ENCODE measurements around the gene VSTM5.

Gene VSTM5

DNA sequence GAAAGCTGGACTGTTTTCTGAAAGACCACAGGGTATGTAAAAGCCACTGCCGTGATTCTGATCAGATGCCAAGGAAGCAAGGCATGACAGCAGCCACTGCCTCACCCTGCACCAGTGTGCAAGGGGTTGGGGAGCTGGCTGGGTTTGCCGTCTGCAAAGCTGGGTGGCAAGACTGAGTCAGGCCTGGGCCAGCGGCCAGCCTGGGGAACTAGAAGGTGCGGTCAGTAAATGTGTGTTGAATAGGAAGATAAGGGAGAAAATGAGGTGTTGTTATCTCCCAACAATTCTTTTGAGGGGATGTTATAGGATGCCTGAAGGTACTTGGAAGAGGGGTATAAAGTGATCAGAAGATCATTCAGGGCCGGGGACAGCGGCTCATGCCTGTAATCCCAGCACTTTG, 8.0 kb downstream of the VSTM5 start:
- no peak for DNase-seq (ENCODE audit: low spot score)

DNA sequence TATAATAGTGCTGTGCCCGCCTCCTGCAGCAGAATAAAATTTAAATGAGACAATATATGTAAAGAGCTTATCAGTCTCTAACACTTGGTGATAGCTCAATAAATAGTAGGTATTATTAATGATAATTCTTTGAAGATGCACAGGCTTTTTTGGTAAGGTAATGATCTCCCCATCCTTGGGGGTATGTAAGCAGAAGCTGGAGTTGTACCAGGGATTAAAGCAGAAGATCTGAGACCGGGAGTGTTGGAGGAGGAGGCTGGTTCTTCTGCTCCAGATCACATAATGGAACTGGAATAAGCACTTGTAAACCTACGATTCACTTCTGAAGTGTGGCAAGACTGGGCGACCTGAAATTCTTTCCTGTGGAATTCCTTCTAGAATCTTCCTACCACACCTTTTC, 8.4 kb downstream of the VSTM5 start:
- DNase-seq (ENCODE audit: low spot score): no peak

DNA sequence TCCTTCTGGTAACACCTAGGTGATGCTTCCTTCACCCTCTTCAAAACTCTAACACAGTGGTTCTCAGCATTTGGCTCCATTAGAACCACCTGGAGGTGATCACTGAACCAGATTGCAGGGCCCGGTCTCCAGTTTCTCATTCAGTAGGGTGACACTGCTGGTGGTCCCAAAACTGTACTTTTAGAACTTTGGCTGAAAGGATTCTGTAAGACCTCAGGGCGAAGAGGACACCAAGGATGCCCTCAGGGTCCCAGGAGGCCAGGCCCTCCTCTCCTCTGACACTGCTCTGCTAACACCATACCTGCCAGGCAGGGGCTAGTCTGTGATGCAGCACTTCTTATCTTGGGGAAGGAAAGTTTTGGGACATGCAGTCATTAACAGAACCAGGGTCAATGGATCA, 9.0 kb downstream of the VSTM5 start:
- DNase-seq (ENCODE audit: low spot score): no peak

DNA sequence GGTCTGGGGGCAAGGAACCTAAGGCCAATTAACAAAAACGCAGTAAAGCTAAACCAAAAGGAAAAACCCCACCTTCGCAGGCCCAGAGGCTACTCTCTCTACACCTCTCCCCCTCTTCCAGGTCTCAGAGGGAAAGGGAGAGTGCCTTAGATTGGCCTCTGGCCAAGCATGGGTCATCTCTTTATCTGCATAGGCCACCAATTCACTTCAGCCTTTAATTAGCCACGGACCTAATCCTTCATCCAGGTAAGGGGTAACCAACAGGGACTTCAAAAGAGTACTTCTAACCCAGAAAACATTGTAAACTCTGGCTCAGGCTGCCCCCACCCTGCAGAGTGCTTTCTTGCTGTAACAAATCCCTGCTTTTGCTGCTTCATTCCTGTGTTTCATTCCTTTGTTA, 9.4 kb downstream of the VSTM5 start:
- DNase-seq (ENCODE audit: low spot score): no peak

DNA sequence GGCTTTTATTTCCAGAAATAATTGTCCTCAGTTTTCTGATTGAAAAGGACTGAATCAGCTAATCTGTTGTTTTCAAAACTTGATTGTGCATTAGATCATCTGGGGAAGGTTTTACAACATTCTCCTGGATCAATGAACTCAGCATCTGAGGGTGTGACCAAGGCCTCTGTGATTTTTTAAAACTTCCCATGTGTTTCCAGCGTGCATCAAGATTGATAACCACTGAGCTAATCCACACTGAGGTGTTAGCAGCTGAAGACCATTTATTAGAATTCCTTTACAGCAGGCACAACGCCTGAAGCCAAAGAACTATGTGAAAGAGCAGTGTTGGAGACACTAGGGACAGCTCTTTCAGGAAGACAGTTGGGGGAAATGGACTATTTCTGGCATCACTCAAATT, 10.2 kb downstream of the VSTM5 start:
- DNase-seq (ENCODE audit: low spot score): no peak

DNA sequence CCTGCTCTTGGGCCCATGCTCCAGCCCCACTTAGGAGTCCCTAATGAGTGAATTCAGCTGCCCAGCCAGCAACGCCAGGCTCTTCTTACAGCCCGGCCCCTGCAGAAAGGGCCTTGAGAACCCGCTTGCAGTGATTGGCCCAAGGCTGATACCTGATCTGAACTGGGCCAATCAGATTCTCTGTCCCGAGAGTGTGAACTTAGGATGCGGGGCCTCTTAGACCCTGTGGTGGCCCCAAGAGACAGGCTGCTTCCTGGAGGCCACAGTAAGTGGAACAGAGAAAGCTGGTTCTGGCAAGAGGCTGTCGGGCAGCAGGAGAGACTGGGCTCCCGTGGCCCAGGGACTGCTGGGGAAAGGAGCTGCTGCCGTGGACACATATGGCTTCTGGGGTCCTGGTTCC, 11.5 kb downstream of the VSTM5 start:
- DNase-seq (ENCODE audit: low spot score): no peak

DNA sequence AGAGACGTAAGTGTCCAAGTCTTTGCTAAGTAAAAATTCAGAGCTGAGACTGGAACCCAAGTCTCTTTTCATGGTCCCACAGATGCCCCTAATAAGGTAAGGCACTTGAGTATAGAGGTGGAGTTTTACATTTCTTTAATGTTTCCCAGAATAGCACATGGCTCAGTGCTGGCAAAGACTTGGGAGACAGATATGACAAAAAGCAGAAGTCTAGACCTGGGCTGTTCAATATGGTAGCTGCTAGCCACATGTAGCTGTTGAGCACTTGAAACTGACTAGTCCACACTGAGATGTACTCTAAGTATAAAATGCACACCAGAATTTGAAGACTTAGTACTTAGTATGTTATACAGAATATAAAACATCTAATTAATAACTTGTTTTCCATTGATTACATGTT, 17.6 kb downstream of the VSTM5 start:
- no peak for DNase-seq (ENCODE audit: low spot score)

DNA sequence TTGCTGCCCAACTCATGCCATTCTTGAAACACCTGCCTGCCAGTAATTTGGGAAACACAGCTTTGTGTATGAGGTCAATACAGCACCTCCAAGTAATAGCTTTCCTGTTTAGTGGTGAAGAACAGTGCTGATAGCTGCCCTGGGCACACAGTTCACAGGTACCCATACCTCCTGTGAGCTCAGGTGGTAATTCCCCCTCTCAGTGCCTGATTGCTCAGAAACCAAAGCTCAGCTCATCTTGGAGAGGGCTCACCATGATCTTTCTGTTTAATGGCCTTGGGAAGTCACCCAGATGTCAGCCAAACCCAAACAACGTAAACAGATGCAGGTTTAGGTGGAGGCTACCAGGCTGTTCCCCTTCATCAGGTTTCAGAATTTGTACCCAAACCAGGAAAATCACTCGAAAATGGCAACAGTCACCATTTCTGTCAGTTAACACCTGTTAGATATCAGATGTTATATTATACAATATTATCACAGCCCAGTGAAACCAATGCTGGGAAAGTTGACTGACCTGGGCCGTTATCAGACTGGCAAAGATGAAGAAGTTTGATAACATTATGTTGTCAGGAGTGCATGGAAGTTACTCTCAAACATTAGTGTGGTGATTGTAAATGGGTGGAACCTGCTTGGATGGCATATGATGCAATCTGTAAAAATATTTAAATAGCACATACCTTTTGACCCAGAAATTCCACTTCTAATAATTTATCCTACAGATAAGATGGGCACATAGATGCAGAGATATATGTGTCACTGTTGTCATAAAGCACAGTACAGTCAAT, 18.9 kb downstream of the VSTM5 start:
- no peak for DNase-seq (ENCODE audit: low spot score)

DNA sequence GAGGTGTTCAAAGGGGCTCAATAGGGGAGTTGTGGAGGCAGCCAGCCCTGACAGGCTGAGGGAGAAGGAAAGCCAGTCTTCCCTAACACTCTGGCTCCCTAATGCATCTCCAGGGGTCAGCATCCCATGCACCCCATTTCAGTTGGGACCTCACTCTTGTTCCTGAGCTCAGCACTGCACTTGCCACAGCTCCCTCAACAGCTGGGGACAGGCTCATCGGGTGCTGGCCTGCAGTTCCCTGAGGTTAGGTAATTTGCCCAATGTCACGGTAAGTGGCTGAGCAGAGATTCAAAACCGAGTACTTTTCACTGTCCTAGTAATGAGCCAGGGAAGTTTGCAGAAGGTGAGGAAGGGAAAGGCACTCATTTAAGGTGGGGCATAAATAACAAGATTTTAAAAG, 20.8 kb downstream of the VSTM5 start:
- no peak for DNase-seq (ENCODE audit: low spot score)

DNA sequence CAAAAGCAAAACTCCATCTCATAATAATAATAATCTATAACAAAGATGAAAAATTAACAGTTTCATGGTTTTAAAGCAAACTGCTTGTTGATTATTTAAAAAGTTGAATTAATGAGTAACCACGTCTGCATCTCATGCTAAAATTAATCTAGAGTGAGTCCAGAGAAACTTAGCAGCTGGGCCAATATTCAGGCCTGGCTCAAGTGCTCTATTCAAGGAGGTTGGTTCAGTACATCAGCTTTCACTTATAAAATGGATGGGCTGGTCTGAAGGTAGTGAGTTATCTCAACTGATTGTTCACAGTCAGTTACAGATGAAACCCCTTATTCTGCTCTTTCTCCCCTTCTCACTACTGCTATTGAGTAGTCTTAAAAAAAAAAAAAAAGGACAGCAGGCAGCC, 23.1 kb downstream of the VSTM5 start:
- DNase-seq (ENCODE audit: low spot score): no peak

DNA sequence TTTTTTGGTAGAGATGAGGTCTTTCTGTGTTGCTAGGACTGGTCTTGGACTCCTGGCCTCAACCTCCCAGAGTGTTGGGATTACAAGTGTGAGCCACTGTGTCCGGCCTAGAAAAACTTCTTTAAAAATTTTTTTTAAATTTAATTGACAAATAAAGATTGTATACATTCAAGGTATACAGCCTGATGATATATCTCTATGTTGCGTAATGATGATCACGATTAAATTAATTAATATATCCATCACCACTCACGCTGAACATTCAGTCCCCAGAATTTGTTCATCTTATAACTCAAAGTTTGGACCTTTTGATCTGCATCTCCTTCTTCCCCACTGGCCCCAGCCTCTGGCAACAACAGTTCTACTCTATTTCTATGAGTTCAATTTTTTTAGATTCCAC, 27.2 kb downstream of the VSTM5 start:
- DNase-seq (ENCODE audit: low spot score): no peak

DNA sequence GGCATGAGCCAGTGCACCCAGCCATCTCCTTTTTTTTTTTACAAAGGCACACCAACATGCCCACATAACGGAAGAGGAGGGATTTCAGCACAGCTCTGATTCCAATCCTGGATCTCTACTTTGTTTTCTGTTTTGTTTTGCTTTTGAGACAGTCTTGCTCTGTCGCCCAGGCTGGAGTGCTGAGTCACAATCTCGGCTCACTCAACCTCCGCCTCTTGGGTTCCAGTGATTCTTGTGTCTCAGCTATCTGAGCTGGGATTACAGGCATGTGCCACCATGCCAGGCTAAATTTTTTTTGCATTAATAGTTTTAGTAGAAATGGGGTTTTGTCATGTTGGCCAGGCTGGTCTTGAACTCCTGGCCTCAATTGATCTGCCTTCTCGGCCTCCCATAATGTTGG, 28.1 kb downstream of the VSTM5 start:
- DNase-seq (ENCODE audit: low spot score): no peak

DNA sequence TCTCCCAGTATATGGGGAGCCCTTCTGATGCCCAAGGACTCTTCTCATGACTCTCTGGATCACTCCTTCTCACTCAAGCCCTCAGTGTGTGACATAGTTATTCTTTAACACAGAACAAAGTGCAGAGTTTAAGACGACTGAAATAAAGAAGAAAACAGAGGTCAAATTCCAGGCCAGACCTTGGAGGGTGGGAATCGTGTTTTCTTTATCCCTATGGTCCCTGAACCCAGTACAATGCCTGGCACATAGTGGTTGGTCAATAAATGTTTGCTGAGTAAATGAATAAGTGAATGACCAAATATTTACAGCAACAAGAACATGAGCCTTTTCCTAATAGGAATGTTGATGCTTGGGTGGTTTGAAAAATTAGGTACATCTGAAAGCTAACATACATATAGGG, 28.8 kb downstream of the VSTM5 start:
- DNase-seq (ENCODE audit: low spot score): no peak

DNA sequence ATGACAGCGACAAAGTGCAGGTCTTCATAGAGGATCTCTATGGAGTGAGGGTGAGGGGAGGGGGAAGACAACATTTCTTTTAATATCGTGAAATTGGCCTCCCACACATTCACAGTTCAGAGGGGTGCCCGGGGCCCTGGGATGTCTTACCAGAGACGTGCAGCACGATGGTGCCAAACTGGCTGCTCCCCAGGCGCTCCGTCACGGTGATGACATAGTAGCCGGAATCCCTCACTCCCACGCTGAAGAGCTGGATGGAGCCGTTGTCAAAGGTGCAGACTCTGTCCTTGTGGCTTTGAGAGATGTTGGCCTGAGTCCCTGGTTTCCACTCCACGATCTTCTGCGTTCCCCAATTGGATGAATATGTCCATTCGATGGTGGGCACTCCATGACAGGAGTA, 29.6 kb downstream of the VSTM5 start:
- DNase-seq (ENCODE audit: low spot score): no peak

DNA sequence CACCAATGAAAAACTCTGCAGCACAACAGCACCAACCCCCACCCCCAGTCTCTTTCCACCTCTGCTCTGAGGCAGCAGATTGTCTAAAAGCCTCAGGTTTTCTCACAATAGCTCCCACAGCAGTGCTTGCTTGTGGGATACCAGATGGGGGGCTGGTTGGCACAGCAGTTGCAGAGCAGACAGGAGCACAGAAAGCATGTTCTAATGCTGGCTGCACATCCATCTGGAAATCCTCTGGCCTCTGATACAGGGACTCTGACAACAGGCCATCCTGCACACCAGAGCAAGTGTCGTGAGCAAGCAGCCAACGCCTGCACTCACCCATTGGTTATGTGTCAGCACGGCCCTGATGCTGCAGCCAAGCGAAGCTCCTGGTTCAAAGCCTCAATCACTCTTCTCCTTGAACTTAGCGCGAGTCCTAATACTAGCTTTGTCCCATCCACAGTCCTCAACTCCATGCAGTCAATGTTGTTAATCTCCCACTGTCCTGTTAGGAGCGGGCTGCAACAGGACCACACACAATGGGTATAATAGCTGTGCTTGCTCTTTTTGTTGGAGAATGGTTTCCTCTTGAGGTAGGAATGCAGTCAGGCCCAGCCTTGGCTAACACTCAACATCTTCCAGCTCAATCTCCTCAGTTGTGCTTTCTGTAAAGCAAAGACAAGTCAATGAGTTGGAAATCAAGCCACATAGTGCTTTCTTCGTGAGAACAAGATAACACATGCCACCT, 30.3 kb downstream of the VSTM5 start:
- peak; percentile 24 for DNase-seq (ENCODE audit: low spot score)

DNA sequence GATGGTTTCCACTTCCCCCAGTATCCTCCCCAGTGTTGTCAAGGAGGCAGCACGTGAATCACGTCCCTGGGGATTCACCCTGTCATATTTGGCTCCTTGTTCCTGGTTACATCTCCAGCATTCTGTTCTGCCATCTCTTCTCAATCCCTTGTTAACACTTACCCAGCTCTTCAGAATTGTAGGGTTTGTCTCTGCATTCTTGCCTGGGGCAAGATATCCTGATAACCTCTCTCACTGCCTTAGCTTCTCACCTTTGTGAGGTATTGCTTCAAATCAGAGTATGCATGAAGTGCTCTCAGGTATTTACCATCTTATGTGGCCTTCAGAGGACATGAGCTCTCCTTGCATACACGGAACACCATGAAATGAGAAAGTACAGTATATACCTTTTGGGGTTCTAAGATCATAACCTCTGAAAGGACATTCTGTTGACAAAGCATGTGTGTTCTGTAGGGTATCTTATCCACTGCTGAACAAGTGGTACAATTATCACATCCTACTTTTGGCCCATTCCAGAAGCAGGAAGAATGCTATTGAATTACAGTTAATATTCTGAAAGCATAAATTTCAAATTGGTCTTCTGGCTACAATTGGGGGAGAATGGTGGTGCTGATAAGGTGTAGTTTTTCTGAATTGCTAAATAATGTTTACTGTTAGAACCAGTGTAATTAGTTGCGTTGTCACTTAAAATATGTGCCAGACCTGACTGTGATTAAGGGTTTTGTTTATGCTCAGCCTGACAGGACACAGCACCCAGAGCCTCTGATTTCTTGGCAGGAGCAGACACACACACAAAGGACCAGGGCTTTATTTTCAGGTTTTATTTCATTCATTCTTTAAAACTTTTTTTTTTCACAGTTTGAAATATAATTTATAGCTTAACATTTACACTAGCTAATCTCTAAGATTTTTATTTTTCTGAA, 32.7 kb downstream of the VSTM5 start:
- DNase-seq (ENCODE audit: low spot score): no peak

DNA sequence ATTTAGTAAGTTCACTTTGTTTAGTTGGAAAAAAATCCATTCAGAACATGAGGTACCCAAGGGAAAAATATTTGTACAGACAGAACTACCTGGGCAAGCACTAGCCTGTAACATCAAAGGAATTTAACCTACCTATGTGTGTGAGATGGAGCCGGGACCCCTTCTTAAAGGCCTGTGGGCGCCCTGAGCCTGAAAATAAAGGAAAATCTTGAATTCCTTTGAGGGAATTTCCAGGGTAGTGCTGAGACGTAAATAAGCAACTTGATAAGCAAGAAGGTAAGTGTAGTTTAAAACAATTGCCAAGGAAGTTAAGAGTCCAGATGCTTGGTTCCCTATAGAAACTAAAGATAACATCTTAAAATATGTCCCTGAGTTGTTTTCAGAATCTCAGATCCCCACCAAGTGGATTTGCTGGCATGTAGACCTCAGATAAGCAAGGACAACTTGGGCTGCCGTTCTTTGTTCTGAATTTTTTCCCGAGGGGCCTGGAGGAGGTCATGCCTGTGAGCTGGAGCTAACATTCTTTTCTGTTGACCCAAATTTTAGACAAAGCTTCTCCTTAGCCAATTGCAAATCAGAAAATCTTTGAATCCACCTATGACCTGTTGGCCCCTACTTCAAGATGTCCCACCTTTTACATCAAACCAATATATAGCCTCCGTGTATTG, 35.3 kb downstream of the VSTM5 start:
- no peak for DNase-seq (ENCODE audit: low spot score)

DNA sequence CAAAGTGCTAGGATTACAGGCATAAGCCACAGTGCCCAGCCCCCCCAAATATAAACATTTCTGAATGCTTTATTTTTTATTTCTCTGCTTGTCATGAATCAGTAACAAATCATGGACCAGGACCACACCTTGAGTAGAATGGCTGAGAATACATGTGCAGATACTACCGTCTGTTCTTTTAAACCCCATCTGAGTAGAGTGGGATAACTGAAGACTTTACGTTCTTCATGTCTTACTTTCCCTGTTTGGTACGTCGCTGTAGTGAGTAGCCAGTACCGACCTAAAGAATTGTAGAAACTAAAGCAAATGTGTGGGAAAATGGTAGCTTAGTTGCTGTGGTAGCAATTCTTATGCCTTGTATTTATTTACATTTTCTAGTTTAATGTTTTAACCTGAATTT, 36.4 kb downstream of the VSTM5 start:
- no peak for DNase-seq (ENCODE audit: low spot score)

DNA sequence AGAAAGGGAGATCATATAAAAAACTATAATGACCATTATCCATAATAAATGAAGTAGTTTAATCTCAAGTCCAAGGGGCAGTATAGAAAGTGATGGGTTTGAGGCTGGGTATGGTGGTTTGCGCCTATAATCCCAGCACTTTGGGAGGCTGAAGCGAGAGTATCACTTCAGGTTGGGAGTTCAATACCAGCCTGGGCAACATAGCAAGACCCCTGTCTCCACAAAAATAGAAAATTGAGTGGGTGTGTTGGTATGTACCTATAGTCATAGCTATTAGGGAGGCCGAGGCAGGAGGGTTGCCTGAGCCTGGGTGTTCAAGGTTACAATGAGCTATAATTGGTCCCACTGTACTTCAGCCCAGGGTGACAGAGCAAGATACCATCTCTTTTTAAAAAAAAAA, 42.4 kb downstream of the VSTM5 start:
- DNase-seq (ENCODE audit: low spot score): no peak

DNA sequence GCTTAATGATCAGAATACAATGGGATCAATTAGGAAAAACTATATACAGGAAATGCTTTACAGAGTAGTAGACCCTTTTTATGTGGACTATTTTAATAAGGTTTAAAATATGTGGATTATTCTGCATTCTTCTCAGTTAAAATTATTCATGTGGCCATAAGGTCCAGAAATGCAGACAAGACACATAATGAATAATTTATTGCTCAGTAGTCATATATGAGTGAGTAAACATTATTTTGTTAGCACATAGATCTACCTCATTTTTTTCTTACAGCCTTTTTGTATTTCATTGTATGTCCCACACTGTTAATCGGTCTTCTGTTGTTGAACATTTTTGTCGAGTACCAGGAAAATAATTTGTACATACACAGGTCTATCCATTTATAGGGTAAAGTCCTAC, 45.5 kb downstream of the VSTM5 start:
- DNase-seq (ENCODE audit: low spot score): no peak

DNA sequence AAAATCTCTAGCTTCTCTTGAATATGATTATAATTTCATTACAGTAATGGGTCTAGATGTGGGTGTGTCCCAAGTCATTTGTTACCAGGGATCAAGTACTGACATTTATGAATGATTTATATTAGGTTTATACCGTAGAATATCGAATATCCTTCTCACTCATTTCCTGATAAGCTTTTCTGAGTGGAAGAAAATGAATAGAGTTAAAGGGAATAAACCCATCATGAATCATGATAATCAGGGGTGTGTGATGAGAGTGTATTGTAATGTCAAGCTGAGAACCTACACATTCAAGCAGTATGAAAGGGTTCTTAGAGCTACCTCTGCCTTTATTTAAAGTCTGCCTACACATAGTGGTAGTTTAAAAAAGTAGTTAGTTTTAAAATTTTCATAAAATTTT, 49.1 kb downstream of the VSTM5 start:
- DNase-seq (ENCODE audit: low spot score): no peak

Data from Ammon's horn (tissue), 1 donor.